Tibial nerve (tissue), 4 donors: ENCODE results near the gene SMAD3.

ENCODE experiments used
- CTCF ChIP-seq, 5 experiments: fragments of 200-600 bp in 3 of 5; fragments of 450-650 bp in 2 of 5; sonication (generic) in 3 of 5; IDR thresholded peaks; one replicate each; pipeline ENCODE4 v1.5.1; 2016 to 2019; ENCODE audit warnings: antibody characterized with exemption in 5 of 5, mild to moderate bottlenecking in 3 of 5, moderate library complexity in 2 of 5
- EP300 ChIP-seq, 2 donors: sonication (generic); formaldehyde crosslinking; IDR thresholded peaks; one replicate each; pipeline ENCODE4 v1.6.1; 2017; ENCODE audit warnings: antibody characterized with exemption in 2 of 2, mild to moderate bottlenecking in 1 of 2
- POLR2A ChIP-seq, 2 donors: fragments of 450-650 bp; IDR thresholded peaks; one replicate each; pipeline ENCODE4 v1.6.1; 2017; ENCODE audit warnings: antibody characterized with exemption in 2 of 2, mild to moderate bottlenecking in 2 of 2, moderate library complexity in 2 of 2

DNA sequence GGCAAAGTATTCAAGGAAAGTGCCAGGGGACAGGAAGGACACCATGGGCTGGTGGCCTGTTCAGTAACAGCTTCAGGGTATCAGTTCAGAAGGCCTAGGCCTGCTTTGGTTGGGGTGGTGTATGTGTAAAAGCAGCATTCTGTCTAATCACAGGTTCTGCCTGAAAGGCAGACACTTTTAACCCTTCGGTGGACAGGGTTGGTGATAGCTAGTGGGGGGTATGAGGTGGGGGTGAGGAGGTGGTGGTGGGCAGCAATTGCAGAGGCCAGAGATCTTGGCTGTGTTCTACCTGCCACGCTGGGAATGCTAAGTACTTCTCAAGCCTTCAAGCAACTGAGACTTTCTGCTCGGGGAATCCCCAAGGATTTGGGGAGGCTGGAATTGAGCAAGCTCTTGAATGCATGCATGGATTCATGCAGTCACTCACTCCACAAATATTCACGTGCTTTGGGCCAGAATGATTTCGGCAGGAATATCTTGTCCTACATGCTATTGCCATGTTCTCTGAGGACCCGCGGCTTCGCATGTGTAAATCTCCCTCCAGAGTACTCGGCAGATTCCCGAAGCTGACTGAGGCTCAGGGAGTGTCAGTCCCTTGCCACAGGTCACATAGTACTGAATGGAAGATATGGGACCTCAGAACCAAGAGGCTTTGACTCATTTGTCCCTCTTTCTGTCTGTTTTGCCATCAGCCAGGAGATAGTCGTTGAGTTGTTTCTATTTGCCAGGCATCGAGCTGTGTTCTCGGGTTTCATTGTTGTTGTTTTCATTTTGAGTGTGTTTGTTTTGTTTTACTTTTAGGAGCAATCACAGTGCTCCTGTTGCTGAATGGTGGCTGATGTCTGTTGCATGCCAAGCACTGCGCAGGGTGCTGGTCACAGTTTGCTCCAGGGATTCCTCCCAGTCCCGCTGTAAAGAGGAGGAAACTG is 65.5 kb downstream of the SMAD3 start:
- TF ChIP-seq POLR2A (IDR thresholded peaks at IDR 0.05): no peak
- TF ChIP-seq CTCF (IDR thresholded peaks at IDR 0.05): no peak
- TF ChIP-seq EP300 (IDR thresholded peaks at IDR 0.05): peak in 1 of 2 donors; percentile 67
